Tongue (tissue), 2 donors: Measurements from ENCODE around the gene BCL11A. TPM values are rescaled to one million over a fixed set of nuclear protein-coding genes. Genes with fewer than 3 reads are reported as not detected.
A peak's percentile ranks its signal among the peaks of the same experiment; 100 is the strongest.

Source experiments
- DNase-seq: peaks from one replicate; pipeline ENCODE4 v3.0.0-alpha.2; 2015
- total RNA-seq: library from RNA; depleted of rRNA; stranded (reverse); fragments of >200 nt; gene quantifications from one replicate; pipeline ENCODE4 v1.2.3, GENCODE V29; 2014

Gene BCL11A
- total RNA-seq, 1 donor from 2014 or later = 19.9 TPM

DNA sequence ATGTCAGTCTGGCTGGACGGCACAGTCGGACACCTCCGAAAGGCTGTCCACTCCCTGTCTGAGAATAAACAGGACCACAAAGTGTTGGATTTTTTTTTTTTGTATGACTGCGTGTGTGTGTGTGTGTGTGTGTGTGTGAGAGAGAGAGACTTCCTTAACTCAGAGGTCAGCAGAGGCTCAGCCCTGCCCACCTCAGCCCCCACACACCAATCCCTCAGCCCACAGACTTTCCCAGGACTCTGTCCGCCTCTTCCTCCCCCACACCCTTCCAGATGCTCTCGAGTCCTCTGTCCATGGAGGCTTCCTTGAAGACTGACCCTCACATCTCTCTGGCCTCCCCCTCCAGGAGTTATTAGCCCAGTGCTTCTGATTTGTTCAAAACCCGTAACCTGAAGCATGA lies 147.3 kb downstream of the BCL11A start:
- DNase-seq = peak; percentile 36

GRCh38 chr2:60405271-60405919 lies 148.1 kb downstream of the BCL11A start:
- peak; percentile 87 for DNase-seq

Other genes starting within 250 kb of the BCL11A start
- gene PAPOLG, start 202.6 kb upstream of the BCL11A start, total RNA-seq = 19.1 TPM